Skin epidermis (tissue), 12 donors: ENCODE results near the gene BAZ1A.
A peak's percentile ranks its signal among the peaks of the same experiment; 100 is the strongest.

ENCODE experiments used
- H3K27ac ChIP-seq, 21 experiments: fragments of 200-600 bp; sonication (generic) in 11 of 21; one replicate each; pipeline ENCODE4 v1.5.0; 2020; ENCODE audit warnings: mild to moderate bottlenecking in 3 of 21, inconsistent platforms in 2 of 21, moderate library complexity in 2 of 21
- H3K4me3 ChIP-seq, 7 experiments: fragments of 200-600 bp; sonication (generic) in 2 of 7; one replicate each; pipeline ENCODE4 v1.5.0; 2020; ENCODE audit warnings: inconsistent platforms in 2 of 7, mild to moderate bottlenecking in 2 of 7, moderate library complexity in 1 of 7

Gene BAZ1A

DNA sequence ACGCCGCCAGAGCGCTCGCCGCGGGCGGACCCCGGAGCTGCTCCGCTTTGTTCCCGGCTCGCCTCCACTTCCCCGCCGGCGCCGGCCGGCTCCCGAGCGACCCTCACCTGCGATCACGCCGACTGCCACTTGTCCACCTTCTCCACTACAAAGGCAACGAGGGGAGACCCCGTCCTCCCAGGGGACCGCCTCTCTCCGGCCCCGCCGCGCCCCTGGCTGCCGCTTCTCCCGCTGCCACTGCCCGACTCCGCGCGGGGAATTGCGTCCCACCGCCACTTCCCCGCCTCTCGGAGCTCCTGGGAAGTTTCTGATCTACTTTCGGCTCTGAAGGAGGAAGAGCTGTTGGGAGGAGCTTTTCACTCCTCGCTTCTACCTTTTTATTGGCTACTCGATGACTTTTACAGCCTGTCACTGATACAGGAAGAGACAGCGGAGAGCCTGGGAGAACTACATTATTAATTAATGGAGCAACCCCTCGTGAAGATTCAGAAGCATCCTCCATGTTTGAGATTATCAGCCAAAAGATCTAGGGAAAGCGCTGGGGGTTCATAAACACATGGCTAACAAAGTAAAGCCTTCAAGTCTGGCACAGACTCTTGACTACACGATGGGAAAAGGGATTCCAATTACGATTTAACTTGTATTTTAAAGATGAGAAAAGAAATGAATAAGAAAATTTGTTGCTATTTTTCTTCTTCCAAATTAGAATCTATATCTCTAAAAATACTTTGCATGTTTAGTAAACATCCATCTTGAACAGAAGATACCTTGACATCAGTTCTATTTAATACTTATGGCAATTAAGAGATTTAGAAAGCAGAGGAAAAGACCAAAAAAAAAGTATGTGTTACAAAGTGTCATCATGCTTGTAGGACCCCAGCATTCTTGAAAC is at the start of gene BAZ1A:
TSS of gene BAZ1A (minus strand) at position 330 of the 892 bp plus-strand sequence. CDS start 756 bp downstream, outside the sequence.
- Histone ChIP-seq H3K27ac (peak within 1 kb of the TSS; percentile 91 to 100 (median 99)), H3K4me3 (peak within 1 kb of the TSS; percentile 78 to 99 (median 95))

- H3K27ac ChIP-seq = no peak overlapping the region
- no peak overlapping the region for H3K4me3 ChIP-seq
Measured at GRCh38 chr14:34920339-34920738, 45.2 kb upstream of the BAZ1A start.

GRCh38 chr14:34913619-34914018 is 38.5 kb upstream of the BAZ1A start:
- no peak overlapping the region for H3K27ac ChIP-seq
- H3K4me3 ChIP-seq = no peak overlapping the region

DNA sequence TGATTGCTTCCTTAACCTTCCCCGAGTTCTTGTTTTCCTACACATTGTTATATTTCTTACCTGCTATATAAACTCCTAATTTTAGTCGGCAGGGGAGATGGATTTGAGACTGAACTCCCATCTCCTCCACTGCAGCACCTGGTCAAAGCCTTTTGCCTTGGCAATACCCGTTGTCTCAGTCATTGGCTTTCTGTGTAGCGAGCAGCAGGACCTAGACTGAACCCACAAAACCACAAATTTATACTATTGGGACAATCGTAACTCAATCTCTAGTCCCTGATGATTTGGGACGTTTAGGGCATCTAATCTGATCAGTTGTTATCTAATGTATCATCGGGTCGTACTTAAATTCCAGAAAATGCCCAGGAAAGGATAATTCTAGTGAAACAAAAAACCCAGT is 37.8 kb upstream of the BAZ1A start:
- Histone ChIP-seq H3K4me3 (no peak overlapping the region), H3K27ac (no peak overlapping the region)

DNA sequence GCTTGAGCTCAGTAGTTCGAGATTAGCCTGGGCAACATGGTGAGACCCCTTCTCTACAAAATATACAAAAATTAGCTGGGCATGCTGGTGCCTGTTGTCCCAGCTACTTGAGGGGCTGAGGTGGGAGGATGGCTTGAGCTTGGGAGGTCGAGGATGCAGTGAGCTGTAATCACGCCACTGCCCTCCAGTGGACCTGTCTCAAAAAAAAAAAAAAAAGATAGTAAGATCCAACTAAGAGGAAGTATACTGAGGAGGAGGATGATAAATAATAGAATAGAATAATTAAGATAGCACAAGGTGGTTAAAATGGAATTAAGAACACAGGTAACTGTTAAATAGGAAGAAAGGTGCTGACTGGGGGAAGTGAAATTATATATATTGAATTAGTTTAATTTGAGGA is 37.0 kb upstream of the BAZ1A start:
- no peak overlapping the region for H3K27ac ChIP-seq
- H3K4me3 ChIP-seq = no peak overlapping the region

- no peak overlapping the region for H3K4me3 ChIP-seq
- H3K27ac ChIP-seq = no peak overlapping the region
Measured at GRCh38 chr14:34911209-34912150, 36.3 kb upstream of the BAZ1A start.

- H3K4me3 ChIP-seq = no peak overlapping the region
Measured at GRCh38 chr14:34906287-34906686, 31.1 kb upstream of the BAZ1A start.

GRCh38 chr14:34895277-34895676 is 20.1 kb upstream of the BAZ1A start:
- Histone ChIP-seq H3K27ac (no peak overlapping the region), H3K4me3 (no peak overlapping the region)

More at GRCh38 chr14:34906287-34906686, 31.1 kb upstream of the BAZ1A start:
- no peak overlapping the region for H3K27ac ChIP-seq

DNA sequence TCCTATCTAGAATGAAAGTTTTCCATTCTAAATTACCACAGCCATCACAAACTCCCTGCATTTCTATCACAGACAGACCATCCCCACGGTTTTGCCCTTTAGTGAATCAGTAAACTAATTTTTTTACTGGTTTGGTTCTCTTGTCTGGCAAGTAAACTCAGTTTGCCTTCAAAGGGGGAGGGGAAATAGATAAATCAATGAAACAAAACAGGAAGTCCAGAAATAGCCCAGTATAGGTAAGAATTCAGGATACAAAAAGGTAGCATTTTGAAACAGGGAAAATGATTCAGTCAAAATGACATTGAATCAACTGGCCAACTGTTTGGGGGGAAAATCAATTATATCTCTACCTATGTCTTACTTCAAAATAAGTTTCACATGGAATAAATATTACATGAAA is 15.8 kb upstream of the BAZ1A start:
- Histone ChIP-seq H3K27ac (no peak overlapping the region), H3K4me3 (no peak overlapping the region)

- Histone ChIP-seq H3K4me3 (no peak overlapping the region), H3K27ac (no peak overlapping the region)
Measured at GRCh38 chr14:34888186-34888585, 13.0 kb upstream of the BAZ1A start.

DNA sequence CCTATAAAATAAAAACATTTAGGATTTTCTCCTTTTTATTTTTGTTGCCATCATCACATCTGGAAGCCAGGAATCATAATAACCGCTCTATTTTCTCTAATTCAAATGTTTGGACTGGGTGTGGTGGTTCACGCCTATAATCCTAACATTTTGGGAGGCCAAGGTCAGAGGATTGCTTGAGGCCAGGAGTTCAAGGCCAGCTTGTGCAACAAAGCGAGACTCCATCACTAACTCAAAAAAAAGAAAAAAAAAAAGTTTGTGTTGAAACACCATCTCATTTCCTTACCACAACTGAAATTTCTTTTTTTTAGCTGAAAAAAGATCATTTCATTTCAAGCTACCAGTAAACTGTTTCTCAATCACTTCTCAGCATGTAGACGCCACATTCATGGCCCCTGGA is 8.8 kb upstream of the BAZ1A start:
- Histone ChIP-seq H3K4me3 (no peak overlapping the region), H3K27ac (no peak overlapping the region)

DNA sequence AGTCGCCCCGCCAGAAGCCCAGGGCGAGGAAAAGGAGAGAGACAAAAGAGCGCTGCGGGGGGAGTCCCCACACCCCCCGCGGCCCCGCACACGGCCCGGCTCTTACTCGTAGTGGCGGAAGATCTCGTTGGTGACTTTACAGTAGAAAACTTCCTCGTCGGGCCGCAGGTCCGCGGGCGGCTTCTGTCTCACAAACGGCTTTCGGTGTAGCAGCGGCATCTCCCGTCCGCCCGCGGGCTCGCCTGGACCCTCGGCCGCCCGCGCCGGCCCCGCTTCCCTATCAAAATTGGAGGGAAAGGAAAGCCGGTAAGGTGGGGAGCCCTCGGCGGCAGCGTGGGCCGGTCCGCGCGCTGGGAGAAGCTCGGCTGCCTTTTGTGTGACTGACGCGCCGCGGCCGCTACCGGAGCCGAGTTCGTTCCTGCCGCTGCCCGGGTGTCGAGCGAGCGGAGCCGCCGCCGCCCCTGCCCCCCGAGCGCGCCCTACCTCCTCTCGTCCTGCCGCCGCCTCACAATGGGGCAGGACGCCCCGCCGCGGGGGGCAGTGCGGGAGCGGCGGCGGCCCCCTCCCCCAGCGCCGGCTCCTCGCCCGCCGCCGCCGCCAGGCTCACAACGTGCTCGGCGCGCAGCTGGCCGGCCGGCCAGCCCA is 652 bp downstream of the BAZ1A start:
- peak overlapping the region; percentile 78 to 99 (median 95) for H3K4me3 ChIP-seq
- peak overlapping the region; percentile 91 to 100 (median 99) for H3K27ac ChIP-seq

DNA sequence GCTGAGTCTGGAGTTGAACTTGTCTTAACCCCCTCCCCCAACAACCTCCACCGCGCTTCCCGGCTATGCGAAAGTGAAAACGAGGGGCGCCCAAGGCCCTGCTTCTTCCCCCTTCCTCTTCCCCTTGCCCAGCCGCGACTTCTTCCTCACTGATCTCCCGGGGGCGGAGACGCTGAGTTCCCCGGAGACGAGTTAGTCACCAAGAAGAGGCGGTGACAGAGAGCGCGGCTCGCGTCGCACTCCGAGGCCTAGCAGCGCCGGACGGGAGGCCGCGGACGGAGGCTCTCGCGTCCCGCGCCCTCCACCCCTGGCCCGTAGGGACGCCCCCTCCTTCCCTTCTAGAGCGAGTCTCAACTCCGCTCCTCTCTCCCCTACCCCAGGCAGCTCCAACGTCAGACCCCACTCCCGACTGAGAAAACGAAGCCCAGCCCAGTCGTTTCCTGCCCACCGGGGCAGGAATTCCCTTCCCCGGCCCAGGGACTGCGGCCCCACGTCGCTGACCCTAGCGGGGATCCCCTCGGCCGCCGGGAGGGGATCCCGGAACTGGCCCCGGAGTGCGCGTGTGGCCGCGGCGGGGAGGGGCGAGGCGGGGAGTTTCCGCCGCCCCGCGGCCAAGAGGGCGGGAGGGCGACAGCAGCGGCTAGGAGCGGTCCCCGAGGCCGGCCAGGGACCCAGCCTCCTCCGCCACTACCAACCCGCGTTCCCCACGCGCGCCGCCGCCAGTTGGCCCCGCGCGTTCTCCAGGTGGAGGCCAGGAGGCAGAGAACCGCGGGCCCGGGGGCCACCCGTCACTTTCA is 1.4 kb downstream of the BAZ1A start:
- peak overlapping the region; percentile 91 to 100 (median 99) for H3K27ac ChIP-seq
- H3K4me3 ChIP-seq = peak overlapping the region; percentile 78 to 99 (median 95)

GRCh38 chr14:34872822-34873588 is 2.2 kb downstream of the BAZ1A start:
- Histone ChIP-seq H3K4me3 (peak overlapping the region; percentile 78 to 99 (median 95)), H3K27ac (peak overlapping the region; percentile 91 to 100 (median 99))

DNA sequence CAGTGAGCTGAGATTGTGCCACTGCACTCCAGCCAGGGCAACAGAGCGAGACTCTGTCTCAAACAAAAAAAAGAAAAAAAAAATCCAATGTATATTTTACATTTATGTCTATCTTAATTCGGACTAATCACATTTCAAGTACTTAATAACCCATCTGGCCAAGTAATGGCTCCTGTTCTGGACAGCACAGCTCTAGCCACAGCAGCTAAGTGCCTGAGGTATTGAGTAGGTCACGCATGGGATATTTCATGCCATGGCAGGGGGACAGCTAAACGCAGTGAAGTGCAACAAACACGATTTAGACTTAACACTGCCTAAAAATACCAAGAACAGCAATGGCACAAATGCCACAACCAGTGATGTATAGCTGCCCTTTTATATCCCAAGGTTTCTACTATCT is 8.0 kb downstream of the BAZ1A start:
- Histone ChIP-seq H3K27ac (no peak overlapping the region), H3K4me3 (no peak overlapping the region)

GRCh38 chr14:34865889-34866574 is 9.1 kb downstream of the BAZ1A start:
- Histone ChIP-seq H3K4me3 (no peak overlapping the region), H3K27ac (no peak overlapping the region)

DNA sequence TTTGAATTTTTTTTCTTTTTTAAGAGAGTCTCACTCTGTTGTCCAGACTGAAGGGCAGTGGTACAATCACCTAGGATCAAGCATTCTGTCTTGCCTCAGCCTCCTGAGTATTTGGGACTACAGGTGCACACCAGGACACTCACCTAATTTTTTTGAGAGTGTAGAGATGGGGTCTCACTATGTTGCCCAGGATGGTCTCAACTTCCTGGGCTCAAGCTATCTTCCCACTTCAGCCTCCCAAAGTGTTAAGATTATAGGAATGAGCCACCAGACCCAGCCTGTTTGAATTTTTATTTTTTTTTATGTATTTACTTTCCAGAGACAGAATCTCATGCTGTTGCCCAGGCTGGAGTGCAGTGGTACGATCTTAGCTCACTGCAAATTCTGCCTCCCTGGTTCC is 11.3 kb downstream of the BAZ1A start:
- no peak overlapping the region for H3K27ac ChIP-seq
- H3K4me3 ChIP-seq = no peak overlapping the region

- H3K27ac ChIP-seq = no peak overlapping the region
- no peak overlapping the region for H3K4me3 ChIP-seq
Measured at GRCh38 chr14:34858765-34859164, 16.4 kb downstream of the BAZ1A start.
